Keratinocyte (primary cell): ENCODE measurements around the gene CST7. TPM values are rescaled to one million over a fixed set of nuclear protein-coding genes. Genes with fewer than 3 reads are reported as not detected.

ENCODE experiments used
- DNase-seq: peaks from one replicate; pipeline ENCODE4 v3.0.0-alpha.2; 2011; ENCODE audit warnings: low read depth, missing footprints, low spot score
- FAIRE-seq: peaks from 2 replicates; lab custom pipeline; 2011; peaks lifted over from hg19 to GRCh38; lab: Jason Lieb, UNC
- H2AFZ ChIP-seq: 2 replicates; pipeline ENCODE4 v1.6.0; 2012; ENCODE audit warnings: low read length, control low read depth, inconsistent platforms; ENCODE audit not compliant: control insufficient read depth
- H3K27ac ChIP-seq: 2 replicates; pipeline ENCODE4 v1.5.1; 2011; ENCODE audit warnings: low read length; ENCODE audit not compliant: control insufficient read depth, insufficient read depth
- H3K27me3 ChIP-seq: 3 replicates; pipeline ENCODE4 v1.6.0; 2011; ENCODE audit warnings: low read length; ENCODE audit not compliant: control insufficient read depth, insufficient read depth; ENCODE audit errors: extremely low read depth
- H3K36me3 ChIP-seq, 2 experiments: 2 replicates in 1 of 2; 3 replicates in 1 of 2; pipeline ENCODE4 v1.5.1; 2011; ENCODE audit warnings: low read length in 2 of 2, mild to moderate bottlenecking in 1 of 2; ENCODE audit not compliant: control insufficient read depth in 2 of 2, insufficient read depth in 2 of 2; ENCODE audit errors: extremely low read depth in 1 of 2
- H3K4me1 ChIP-seq: 3 replicates; pipeline ENCODE4 v1.5.1; 2011; ENCODE audit warnings: low read length; ENCODE audit not compliant: control insufficient read depth, insufficient read depth; ENCODE audit errors: extremely low read depth
- H3K4me2 ChIP-seq: 3 replicates; pipeline ENCODE4 v1.6.0; 2011; ENCODE audit warnings: low read depth, low read length; ENCODE audit not compliant: control insufficient read depth, insufficient read depth; ENCODE audit errors: extremely low read depth
- H3K4me3 ChIP-seq, 3 experiments: fragments of 200-600 bp in 1 of 3; sonication (generic) in 1 of 3; 2 replicates in 2 of 3; 3 replicates in 1 of 3; pipeline ENCODE4 v1.5.1; 2011 to 2016; ENCODE audit warnings: low read length in 3 of 3, mild to moderate bottlenecking in 3 of 3, control low read depth in 2 of 3, inconsistent platforms in 1 of 3, low read depth in 1 of 3, mixed read lengths in 1 of 3, mixed run types in 1 of 3, moderate library complexity in 1 of 3; ENCODE audit not compliant: control insufficient read depth in 2 of 3, insufficient read depth in 2 of 3; ENCODE audit errors: extremely low read depth in 1 of 3
- H3K79me2 ChIP-seq: 2 replicates; pipeline ENCODE4 v1.6.0; 2012; ENCODE audit warnings: low read length; ENCODE audit not compliant: control insufficient read depth, insufficient read depth
- H3K9ac ChIP-seq: 3 replicates; pipeline ENCODE4 v1.6.0; 2011; ENCODE audit warnings: low read length; ENCODE audit not compliant: control insufficient read depth, insufficient read depth; ENCODE audit errors: extremely low read depth
- H3K9me1 ChIP-seq: 3 replicates; pipeline ENCODE4 v1.6.0; 2011; ENCODE audit warnings: low read length; ENCODE audit not compliant: control insufficient read depth, insufficient read depth; ENCODE audit errors: extremely low read depth
- H3K9me3 ChIP-seq: 2 replicates; pipeline ENCODE4 v1.5.1; 2012; ENCODE audit warnings: low read depth, low read length; ENCODE audit not compliant: control insufficient read depth
- H4K20me1 ChIP-seq: 3 replicates; pipeline ENCODE4 v1.6.0; 2011; ENCODE audit warnings: low read length; ENCODE audit not compliant: control insufficient read depth, insufficient read depth; ENCODE audit errors: extremely low read depth
- CTCF ChIP-seq, 3 experiments: IDR thresholded peaks in 1 of 3; conservative IDR thresholded peaks in 1 of 3; optimal IDR thresholded peaks in 1 of 3; 2 replicates in 2 of 3; 3 replicates in 1 of 3; pipeline versions ENCODE3 to v1.5.1; 2011; ENCODE audit warnings: low read length in 3 of 3, mild to moderate bottlenecking in 3 of 3, moderate library complexity in 2 of 3, control low read depth in 1 of 3, inconsistent platforms in 1 of 3; ENCODE audit not compliant: insufficient read depth in 2 of 3; ENCODE audit errors: extremely low read depth in 1 of 3
- EZH2 ChIP-seq: IDR thresholded peaks from one replicate; pipeline ENCODE4 v1.6.1; 2012; ENCODE audit warnings: inconsistent platforms, mild to moderate bottlenecking, low read length, moderate library complexity
- dilution Hi-C: fragments of 300-500 bp; cut with MboI; formaldehyde crosslinking; loops from one replicate; pipeline ENCODE4 v1.7.0; 2020; ENCODE audit warnings: low sequenced_read_pairs; ENCODE audit not compliant: extremely low pct_ligation_motif_present
- polyA plus RNA-seq, 5 experiments: library from polyadenylated mRNA; depleted of rRNA in 3 of 5; stranded (reverse) in 3 of 5; stranded (forward) in 1 of 5; unstranded in 1 of 5; fragments of >200 nt; gene quantifications; 1 replicate in 1 of 5; 2 replicates in 3 of 5; 3 replicates in 1 of 5; pipeline versions ENCODE4 v1.2.1 to v1.2.3, GENCODE V29; 2011 to 2012; ENCODE audit warnings: missing spikeins in 2 of 5, low read depth in 1 of 5, low replicate concordance in 1 of 5

The CST7 gene
- polyA plus RNA-seq, 1 donor (not counting 4 experiments of a cell fraction or from before 2014, with no cell fraction given) = not detected

- dilution Hi-C loops = no loop called here
- Histone ChIP-seq H3K79me2 (no peaks in the 10 kb centered on the region), H3K4me2 (no peak overlapping the region), H3K4me3 (no peak overlapping the region), H3K9me1 (no peaks in the 10 kb centered on the region), H3K9ac (no peak overlapping the region), H3K9me3 (no peaks in the 10 kb centered on the region), H3K4me1 (peaks cover 18% of the 10 kb centered on the region), H2AFZ (no peak overlapping the region), H3K27ac (no peak overlapping the region), H3K27me3 (peaks cover 7% of the 10 kb centered on the region), H3K36me3 (no peaks in the 10 kb centered on the region), H4K20me1 (no peaks in the 10 kb centered on the region)
- no peak for DNase-seq
- FAIRE-seq = no peak
- TF ChIP-seq EZH2 = no peak
- TF ChIP-seq CTCF (optimal IDR thresholded peaks at IDR 0.05 in 1 of 3, IDR thresholded peaks at IDR 0.05 in 1 of 3, conservative IDR thresholded peaks at IDR 0.05 in 1 of 3; ENCODE audit: extremely low read depth in 1 of 3, insufficient read depth in 2 of 3, low read length in 3 of 3) = no peak
These were observed 49.8 kb downstream of the CST7 start for GRCh38 chr20:24998631-24999445.

GRCh38 chr20:24999568-24999967, 50.5 kb downstream of the CST7 start:
- H3K4me1 ChIP-seq = peaks cover 15% of the 10 kb centered on the region

More at GRCh38 chr20:24999568-24999967, 50.5 kb downstream of the CST7 start:
- DNase-seq (no peak), FAIRE-seq (no peak)
- TF ChIP-seq EZH2 (no peak), CTCF (optimal IDR thresholded peaks at IDR 0.05 in 1 of 3, IDR thresholded peaks at IDR 0.05 in 1 of 3, conservative IDR thresholded peaks at IDR 0.05 in 1 of 3; ENCODE audit: extremely low read depth in 1 of 3, insufficient read depth in 2 of 3, low read length in 3 of 3) (no peak)
- no peak overlapping the region for H3K4me3 ChIP-seq
- H3K79me2 ChIP-seq = no peaks in the 10 kb centered on the region
- no peaks in the 10 kb centered on the region for H3K9me3 ChIP-seq
- no peaks in the 10 kb centered on the region for H3K9me1 ChIP-seq
- H3K9ac ChIP-seq = no peak overlapping the region
- no peaks in the 10 kb centered on the region for H3K36me3 ChIP-seq
- peaks cover 7% of the 10 kb centered on the region for H3K27me3 ChIP-seq
- no peak overlapping the region for H3K4me2 ChIP-seq
- dilution Hi-C loops = no loop called here
- no peak overlapping the region for H3K27ac ChIP-seq
- no peak overlapping the region for H2AFZ ChIP-seq
- no peaks in the 10 kb centered on the region for H4K20me1 ChIP-seq
